Effector CD4-positive, alpha-beta T cell (primary cell): ENCODE data around the gene CERT1.

Source experiments
- DNase-seq: peaks from one replicate; pipeline ENCODE4 v3.0.0-alpha.2; 2020

Gene CERT1

DNA sequence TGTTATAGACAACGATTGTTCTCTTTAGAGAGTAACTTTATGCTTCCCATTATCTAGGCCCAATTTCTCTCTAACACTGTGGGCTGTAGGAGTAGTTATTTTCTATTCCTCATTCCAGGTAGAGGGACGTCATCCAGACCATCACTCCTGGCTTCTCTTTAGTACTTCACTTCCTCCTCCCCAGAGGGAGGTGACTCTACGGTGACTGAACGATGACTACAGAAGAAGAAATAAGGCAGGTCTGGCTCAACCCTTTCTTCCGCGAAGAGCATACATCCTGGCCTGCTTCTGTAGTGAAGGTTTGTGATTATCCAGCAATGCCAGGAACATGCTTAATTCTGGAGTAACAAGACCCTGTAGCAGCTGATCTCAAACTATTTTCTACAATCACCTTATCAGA, 123.6 kb downstream of the CERT1 start:
- no peak for DNase-seq

- DNase-seq, result no peak
These were observed 127.2 kb downstream of the CERT1 start for GRCh38 chr5:75384218-75384617.

GRCh38 chr5:75381456-75381855, 130.0 kb downstream of the CERT1 start:
- DNase-seq, result no peak

GRCh38 chr5:75380099-75380498, 131.3 kb downstream of the CERT1 start:
- DNase-seq, result no peak

DNA sequence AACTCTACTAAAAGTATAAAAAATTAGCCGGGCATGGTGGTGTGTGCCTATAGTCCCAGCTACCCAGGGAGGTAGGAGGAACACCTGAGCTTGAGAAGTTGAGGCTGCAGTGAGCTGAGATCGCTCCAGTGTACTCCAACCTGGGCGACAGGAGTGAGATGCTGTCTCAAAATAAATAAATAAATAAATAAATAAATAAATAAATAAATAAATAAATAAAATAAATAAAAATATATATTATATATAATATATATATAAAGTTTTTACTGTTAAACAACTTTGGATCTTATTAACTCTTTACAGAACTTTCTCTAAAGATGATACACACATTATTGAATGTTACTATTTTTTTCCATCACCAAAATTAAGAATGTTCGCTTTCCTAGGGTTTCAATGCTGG, 136.0 kb downstream of the CERT1 start:
- no peak for DNase-seq

- no peak for DNase-seq
These were observed 137.0 kb downstream of the CERT1 start for GRCh38 chr5:75374394-75374814.

GRCh38 chr5:75373862-75374261, 137.6 kb downstream of the CERT1 start:
- no peak for DNase-seq

DNA sequence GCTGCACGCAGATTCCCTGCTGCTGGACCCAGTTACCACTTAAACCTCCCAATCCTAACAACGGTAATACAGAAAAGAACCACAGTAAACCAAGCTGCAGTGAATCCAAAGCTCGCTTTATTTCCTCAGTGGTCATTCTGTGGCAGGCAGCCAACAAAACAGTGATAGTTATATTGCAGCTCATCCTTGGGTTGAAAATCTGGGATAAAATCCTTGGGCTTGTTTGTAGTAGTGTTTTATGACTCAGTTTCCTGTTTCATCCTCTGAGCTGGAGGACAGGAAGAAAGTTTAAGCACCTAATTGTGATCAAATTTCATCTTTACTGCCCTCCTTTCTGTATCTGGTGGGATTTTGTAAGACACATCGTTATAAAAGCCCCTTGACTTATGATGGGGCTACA, 143.0 kb downstream of the CERT1 start:
- no peak for DNase-seq

- no peak for DNase-seq
These were observed 144.0 kb downstream of the CERT1 start for GRCh38 chr5:75367401-75367800.

- no peak for DNase-seq
These were observed 144.6 kb downstream of the CERT1 start for GRCh38 chr5:75366787-75367186.

- DNase-seq, result no peak
These were observed 145.7 kb downstream of the CERT1 start for GRCh38 chr5:75365740-75366139.

DNA sequence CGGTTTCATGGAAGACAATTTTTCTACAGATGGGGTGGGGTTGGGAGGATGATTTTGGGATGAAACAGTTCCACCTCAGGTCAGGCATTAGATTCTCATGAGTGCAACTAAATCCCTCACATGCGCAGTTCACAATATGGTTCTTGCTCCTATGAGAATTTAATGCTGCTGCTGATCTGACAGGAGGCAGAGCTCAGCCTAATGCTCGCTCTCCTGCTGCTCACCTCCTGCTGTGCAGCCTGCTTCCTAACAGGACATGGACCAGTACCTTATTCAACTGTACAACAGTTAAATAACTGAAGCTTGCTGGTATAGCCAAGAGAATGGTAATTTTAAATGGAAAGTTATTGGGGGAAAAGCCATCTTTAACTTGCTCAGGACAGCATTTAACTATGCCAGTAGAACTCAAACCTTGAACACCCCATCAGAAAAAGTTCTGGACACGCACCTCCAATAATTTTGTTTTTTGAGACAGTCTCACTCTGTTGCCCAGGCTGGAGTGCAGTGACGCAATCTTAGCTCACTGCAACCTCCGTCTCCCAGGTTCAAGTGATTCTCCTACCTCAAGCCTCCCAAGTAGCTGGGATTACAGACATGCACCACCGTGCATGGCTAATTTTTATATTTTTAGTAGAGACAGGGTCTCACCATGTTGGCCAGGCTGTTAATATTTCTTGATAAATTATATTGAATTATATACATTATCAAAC, 146.7 kb downstream of the CERT1 start:
- DNase-seq, result no peak

DNA sequence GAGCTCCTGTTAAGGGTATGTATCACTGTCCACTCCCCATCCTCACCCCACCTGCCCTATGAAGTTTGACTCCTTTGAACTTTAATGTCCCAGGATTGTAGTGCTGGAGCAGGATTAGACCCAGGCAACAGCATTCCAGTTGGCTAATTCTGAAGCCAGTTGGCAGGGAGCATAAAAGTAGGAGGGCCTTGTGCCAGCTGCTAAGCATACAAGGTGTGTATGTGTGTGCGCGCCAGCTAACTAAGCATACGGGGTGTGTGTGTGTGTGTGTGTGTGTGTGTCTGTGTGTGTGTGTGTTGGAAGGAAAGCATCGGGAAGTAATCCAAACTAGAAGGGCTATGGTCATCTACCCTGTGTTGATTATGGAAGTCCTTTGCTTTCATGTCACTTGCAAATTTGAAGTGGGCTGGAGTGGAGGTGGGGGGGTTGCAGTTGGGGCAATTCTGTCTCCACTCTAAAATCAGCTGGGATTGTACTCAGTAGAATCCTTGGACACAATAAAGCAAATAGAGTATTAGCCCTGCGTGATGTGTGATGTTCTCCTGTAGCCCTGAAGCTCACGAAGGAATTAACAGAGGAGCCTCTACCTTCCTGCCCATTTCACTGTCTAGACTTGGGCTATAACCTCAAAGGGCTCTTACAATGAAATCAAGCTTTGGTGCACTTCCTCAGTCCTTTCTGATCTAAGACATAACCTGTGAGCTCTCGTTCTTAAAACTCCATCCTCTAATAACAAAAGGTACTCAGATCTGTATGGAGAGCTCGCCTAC, 147.5 kb downstream of the CERT1 start:
- no peak for DNase-seq

DNA sequence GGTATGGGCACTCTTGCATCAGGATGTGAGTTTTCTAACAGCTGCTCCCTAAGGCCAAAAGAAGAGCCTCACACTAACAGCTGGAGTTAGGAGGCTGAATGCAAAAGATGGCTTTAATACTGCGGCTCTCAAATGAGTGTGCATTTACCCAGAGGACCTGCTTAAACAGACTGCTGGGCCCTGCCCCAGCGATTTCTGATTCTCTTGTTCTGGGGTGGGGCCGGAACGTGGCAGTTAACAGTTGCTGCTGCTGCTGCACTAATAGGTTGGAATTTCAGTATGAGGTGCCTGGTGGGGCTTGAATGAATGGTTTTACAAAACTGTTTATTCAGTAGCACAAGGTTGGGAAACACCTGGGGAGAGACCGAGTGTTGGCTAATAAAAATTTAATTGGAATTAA, 148.3 kb downstream of the CERT1 start:
- DNase-seq, result no peak

DNA sequence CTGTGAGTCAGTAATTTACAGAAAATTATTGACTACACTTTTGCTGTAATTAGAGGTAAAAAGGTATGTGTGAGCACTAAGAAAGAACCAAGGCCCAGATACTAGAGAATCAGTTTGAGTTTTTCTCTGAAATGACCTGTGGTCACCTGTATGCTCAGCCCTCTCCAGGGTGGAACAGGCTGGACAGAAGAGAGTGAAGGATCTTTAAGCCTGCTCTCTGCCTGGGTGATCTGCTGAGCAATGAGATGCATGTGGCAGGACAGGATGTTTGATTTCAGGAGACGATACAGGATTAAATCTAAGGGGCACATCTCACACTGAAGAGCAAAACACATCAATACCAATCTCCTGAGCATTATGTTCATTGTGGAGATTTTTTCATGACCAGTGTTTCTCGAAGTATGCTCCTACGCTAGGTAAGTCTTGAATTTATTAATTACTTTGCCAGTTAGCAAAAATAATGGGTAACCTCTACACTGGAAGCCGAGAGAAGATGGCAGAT, 148.9 kb downstream of the CERT1 start:
- no peak for DNase-seq

GRCh38 chr5:75361310-75361709, 150.1 kb downstream of the CERT1 start:
- no peak for DNase-seq

GRCh38 chr5:75358117-75358516, 153.3 kb downstream of the CERT1 start:
- DNase-seq, result no peak

GRCh38 chr5:75356719-75357118, 154.7 kb downstream of the CERT1 start:
- no peak for DNase-seq

GRCh38 chr5:75355236-75355635, 156.2 kb downstream of the CERT1 start:
- DNase-seq, result no peak

DNA sequence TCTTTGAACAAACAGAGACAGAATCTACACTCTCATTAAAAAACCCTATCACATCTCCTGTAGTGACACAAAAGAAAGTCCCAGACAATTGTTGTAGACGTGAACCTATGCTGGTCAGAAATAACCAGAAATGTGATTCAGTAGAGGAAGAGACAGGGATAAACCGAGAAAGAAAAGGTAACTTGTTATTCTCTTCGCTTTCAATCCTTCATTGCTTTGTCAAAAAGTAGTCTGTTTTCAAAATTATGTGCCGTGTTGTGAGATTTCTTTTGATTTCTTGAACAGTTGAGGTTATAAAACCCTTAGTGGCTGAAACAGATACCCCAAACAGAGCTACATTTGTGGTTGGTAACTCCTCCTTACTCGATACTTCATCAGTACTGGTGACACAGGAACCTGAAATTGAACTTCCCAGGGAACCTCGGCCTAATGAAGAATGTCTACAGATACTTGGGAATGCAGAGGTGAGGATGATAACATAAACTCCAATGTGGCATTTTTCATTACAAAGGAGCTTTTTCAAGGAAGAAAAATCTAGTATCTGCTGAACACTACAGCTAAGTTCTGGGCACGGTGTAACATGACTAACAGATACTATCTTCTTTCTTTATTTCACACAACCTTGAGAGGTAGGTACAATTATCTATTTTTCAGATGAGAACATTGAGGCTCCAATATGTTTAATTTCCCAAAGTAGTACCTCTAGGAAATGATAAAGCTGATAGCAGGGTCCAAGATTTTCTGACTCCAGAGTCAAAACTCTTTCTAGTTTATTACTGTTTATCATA, 160.1 kb downstream of the CERT1 start:
- DNase-seq, result no peak

DNA sequence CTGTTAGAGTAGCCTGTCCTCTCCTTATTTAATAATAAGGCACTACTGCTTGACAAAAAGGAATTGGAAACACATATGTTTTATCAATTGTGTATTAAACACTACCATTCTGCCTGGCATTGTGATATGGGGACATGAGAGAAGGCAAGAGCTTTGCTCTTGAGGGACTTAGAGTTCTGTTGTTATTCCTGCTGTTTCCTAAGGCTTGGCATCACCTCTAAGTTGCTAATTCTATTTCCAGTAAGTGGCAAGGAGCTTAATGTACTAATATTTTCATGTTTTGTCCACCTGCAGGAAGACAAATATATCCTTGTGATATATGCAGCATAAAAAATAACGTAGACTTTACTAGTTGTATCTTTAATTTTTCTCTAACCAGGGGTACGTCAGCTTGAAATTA, 161.8 kb downstream of the CERT1 start:
- DNase-seq, result no peak

DNA sequence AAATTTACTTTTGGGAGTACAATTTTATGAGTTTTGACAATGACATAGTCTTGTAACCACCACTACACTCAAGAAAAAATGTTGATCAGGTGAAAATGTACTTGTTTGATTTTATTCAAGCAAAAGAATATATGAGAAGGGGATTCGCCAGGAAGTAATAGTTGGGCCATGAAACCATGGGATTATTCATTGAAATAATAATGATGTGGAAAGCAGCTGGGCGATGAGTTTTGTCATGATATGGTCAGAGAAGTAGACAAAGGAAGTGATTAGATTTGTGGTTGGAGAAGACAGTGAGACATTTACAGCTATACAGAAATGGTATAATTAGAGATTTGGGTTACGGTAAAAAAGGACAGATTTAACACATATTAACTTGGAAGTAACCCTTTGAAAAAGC, 163.2 kb downstream of the CERT1 start:
- no peak for DNase-seq

GRCh38 chr5:75342836-75343235, 168.6 kb downstream of the CERT1 start:
- no peak for DNase-seq

DNA sequence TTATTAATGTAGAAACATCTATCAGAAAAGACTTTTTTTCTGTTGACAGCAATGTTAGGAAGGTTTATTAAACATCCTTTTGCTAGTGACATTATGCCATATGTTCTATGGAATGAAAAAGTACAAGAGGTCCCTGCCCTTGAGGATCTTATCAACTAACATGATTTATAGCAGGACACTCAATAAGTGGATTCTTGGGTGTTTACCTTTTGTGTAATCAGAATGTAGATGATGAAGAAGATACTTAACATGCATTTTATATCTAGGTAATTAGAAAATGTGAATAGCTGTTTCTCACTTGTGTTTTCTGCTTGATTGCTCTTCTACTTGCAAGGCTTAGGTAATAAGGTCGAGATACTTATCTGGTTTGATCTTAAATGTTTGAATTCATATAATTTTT, 169.5 kb downstream of the CERT1 start:
- DNase-seq, result no peak
